Bone marrow (tissue), 2 donors: ENCODE measurements around the gene C1orf146.
"Not testable (repeated sequence)": the region's sequence is repeated elsewhere in the genome, so short reads cannot be mapped to it uniquely, and the experiment has no call there.

Experiments used
- DNase-seq, 2 donors: peaks; one replicate each; lab custom pipeline; 2025; lab: John Stamatoyannopoulos, UW

Gene C1orf146

GRCh38 chr1:92217721-92218120 lies at the start of gene C1orf146:
TSS of gene C1orf146 (plus strand) at chr1:92217915. CDS start at chr1:92231421, 13,506 bp downstream.
- no peak for DNase-seq

GRCh38 chr1:92168657-92169056 lies 49.1 kb upstream of the C1orf146 start:
- no peak for DNase-seq

- DNase-seq = no peak
These were observed 48.3 kb upstream of the C1orf146 start for GRCh38 chr1:92169214-92170005.

- no peak for DNase-seq
These were observed 33.1 kb upstream of the C1orf146 start for GRCh38 chr1:92184632-92185031.

- no peak for DNase-seq
These were observed 31.6 kb upstream of the C1orf146 start for GRCh38 chr1:92186081-92186480.

GRCh38 chr1:92188436-92189255 lies 29.1 kb upstream of the C1orf146 start:
- no peak for DNase-seq

GRCh38 chr1:92191726-92192125 lies 26.0 kb upstream of the C1orf146 start:
- no peak for DNase-seq

- no peak for DNase-seq
These were observed 25.5 kb upstream of the C1orf146 start for GRCh38 chr1:92192246-92192645.

GRCh38 chr1:92194511-92194910 lies 23.2 kb upstream of the C1orf146 start:
- peak in 1 of 2 donors; percentile 5 for DNase-seq

GRCh38 chr1:92201973-92202372 lies 15.7 kb upstream of the C1orf146 start:
- peak in 1 of 2 donors; percentile 49 for DNase-seq

- no peak for DNase-seq
These were observed 14.6 kb upstream of the C1orf146 start for GRCh38 chr1:92203105-92203504.

- DNase-seq = peak in 1 of 2 donors; percentile 56
These were observed 7.0 kb upstream of the C1orf146 start for GRCh38 chr1:92210701-92211100.

- no peak for DNase-seq
These were observed 6.5 kb upstream of the C1orf146 start for GRCh38 chr1:92211166-92211565.

- DNase-seq = no peak
These were observed 844 bp downstream of the C1orf146 start for GRCh38 chr1:92218559-92218958.

GRCh38 chr1:92219028-92219427 lies 1.3 kb downstream of the C1orf146 start:
- DNase-seq = no peak

GRCh38 chr1:92228401-92228800 lies 10.7 kb downstream of the C1orf146 start:
- no peak for DNase-seq

- DNase-seq = no peak
These were observed 13.0 kb downstream of the C1orf146 start for GRCh38 chr1:92230736-92231135.

GRCh38 chr1:92240034-92240433 lies 22.3 kb downstream of the C1orf146 start:
- DNase-seq = no peak

GRCh38 chr1:92244376-92244775 lies 26.7 kb downstream of the C1orf146 start:
- DNase-seq = no peak

- DNase-seq = not testable (repeated sequence)
These were observed 37.0 kb downstream of the C1orf146 start for GRCh38 chr1:92254714-92255113.

GRCh38 chr1:92259350-92259749 lies 41.6 kb downstream of the C1orf146 start:
- no peak for DNase-seq

- no peak for DNase-seq
These were observed 44.8 kb downstream of the C1orf146 start for GRCh38 chr1:92262516-92262915.

GRCh38 chr1:92273039-92273438 lies 55.3 kb downstream of the C1orf146 start:
- DNase-seq = no peak
